MCF 10A (cell line): ENCODE measurements around the gene HPCAL1. TPM values are rescaled to one million over a fixed set of nuclear protein-coding genes. Genes with fewer than 3 reads are reported as not detected.
A peak's percentile ranks its signal among the peaks of the same experiment; 100 is the strongest.

Experiments used
- BruUV-seq: library from RNA; stranded (reverse); fragments of 400-500 nt; replicated peaks from 2 replicates; lab custom pipeline; 2021; lab: Mats Ljungman, UMichigan
- CTCF ChIA-PET: fragments of 300-600 bp; sonication (Branson Sonifier 250); formaldehyde crosslinking; extraction: SDS; loops from one replicate; lab custom pipeline; 2021; ENCODE audit warnings: antibody characterized with exemption, inconsistent platforms; lab: Yijun Ruan, JAX
- POLR2A ChIA-PET: fragments of 300-600, 350-650 bp; sonication (Branson Sonifier 250); formaldehyde crosslinking; extraction: SDS; loops from one replicate; lab custom pipeline; 2020; ENCODE audit warnings: antibody characterized with exemption, inconsistent platforms; lab: Yijun Ruan, JAX
- DNase-seq: peaks from one replicate; pipeline ENCODE4 v3.0.0-alpha.2; 2018; ENCODE audit not compliant: unreplicated experiment
- H3K27ac Mint-ChIP-seq: one replicate; pipeline ENCODE4 v1.8.0; 2022; ENCODE audit warnings: mild to moderate bottlenecking, low read depth, mixed read lengths; ENCODE audit not compliant: unreplicated experiment
- H3K27me3 Mint-ChIP-seq: one replicate; pipeline ENCODE4 v1.8.0; 2022; ENCODE audit warnings: mixed read lengths; ENCODE audit not compliant: insufficient read depth, unreplicated experiment
- H3K36me3 Mint-ChIP-seq: one replicate; pipeline ENCODE4 v1.8.0; 2022; ENCODE audit warnings: mild to moderate bottlenecking, moderate library complexity, mixed read lengths; ENCODE audit not compliant: insufficient read depth, unreplicated experiment
- H3K4me1 Mint-ChIP-seq: one replicate; pipeline ENCODE4 v1.8.0; 2022; ENCODE audit warnings: mixed read lengths; ENCODE audit not compliant: insufficient read depth, unreplicated experiment
- H3K4me3 Mint-ChIP-seq: one replicate; pipeline ENCODE4 v1.8.0; 2022; ENCODE audit warnings: mild to moderate bottlenecking, moderate library complexity, mixed read lengths; ENCODE audit not compliant: unreplicated experiment
- H3K9me3 Mint-ChIP-seq: one replicate; pipeline ENCODE4 v1.8.0; 2022; ENCODE audit warnings: mixed read lengths; ENCODE audit not compliant: unreplicated experiment
- intact Hi-C: fragments of 100-400 bp; cut with micrococcal nuclease; formaldehyde crosslinking; loops from 2 replicates; pipeline ENCODE4 v1.14.1; 2022
- total RNA-seq: library from RNA; stranded (reverse); gene quantifications from 2 replicates; pipeline ENCODE4 v1.2.3, GENCODE V29; 2022
- TF ChIP-seq, protein P1 (sequence below): fragments of 200-600 bp; IDR thresholded peaks from one replicate; pipeline ENCODE4 v1.8.0; 2022; ENCODE audit warnings: antibody characterized with exemption, mild to moderate bottlenecking; ENCODE audit not compliant: unreplicated experiment

The HPCAL1 gene
- total RNA-seq, 1 experiment from 2014 or later = 144 TPM

DNA sequence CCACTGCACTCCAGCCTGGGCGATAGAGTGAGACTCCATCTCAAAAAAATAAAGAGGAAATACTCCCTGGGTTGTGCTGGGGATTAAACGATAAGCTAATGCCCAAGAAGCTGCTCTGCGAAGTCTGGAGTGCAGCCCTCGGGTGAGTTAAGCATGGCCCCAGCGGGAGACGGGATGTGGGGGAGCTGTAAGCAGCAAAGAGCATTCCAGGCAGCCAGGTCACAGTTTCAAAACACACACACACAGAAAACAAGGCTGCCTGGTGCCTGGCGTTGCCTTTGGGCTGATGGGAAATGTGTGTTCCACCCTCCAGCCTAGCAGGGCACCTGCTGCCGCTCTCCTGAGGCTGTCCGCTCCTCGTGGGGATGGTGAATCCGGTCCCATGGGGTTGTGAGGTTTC is 121.3 kb downstream of the HPCAL1 start:
- Mint-ChIP-seq H3K27ac (no peak overlapping the region), H3K36me3 (peaks cover 51% of the 10 kb centered on the region), H3K27me3 (no peaks in the 10 kb centered on the region), H3K9me3 (no peaks in the 10 kb centered on the region), H3K4me3 (no peak overlapping the region), H3K4me1 (no peaks in the 10 kb centered on the region)
- intact Hi-C loops = no loop called here
- ChIA-PET CTCF (interaction anchor here (1.1 to 3.6 kb wide), 4 partner anchors 10 to 299 kb away, joined by 5 to 19 read pairs (median 6); no protein-coding TSS in a partner anchor), POLR2A (no interaction called here)
- no TSS peak for BruUV-seq
- TF ChIP-seq, protein P1, sequence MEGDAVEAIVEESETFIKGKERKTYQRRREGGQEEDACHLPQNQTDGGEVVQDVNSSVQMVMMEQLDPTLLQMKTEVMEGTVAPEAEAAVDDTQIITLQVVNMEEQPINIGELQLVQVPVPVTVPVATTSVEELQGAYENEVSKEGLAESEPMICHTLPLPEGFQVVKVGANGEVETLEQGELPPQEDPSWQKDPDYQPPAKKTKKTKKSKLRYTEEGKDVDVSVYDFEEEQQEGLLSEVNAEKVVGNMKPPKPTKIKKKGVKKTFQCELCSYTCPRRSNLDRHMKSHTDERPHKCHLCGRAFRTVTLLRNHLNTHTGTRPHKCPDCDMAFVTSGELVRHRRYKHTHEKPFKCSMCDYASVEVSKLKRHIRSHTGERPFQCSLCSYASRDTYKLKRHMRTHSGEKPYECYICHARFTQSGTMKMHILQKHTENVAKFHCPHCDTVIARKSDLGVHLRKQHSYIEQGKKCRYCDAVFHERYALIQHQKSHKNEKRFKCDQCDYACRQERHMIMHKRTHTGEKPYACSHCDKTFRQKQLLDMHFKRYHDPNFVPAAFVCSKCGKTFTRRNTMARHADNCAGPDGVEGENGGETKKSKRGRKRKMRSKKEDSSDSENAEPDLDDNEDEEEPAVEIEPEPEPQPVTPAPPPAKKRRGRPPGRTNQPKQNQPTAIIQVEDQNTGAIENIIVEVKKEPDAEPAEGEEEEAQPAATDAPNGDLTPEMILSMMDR = no peak
- DNase-seq = no peak

DNA sequence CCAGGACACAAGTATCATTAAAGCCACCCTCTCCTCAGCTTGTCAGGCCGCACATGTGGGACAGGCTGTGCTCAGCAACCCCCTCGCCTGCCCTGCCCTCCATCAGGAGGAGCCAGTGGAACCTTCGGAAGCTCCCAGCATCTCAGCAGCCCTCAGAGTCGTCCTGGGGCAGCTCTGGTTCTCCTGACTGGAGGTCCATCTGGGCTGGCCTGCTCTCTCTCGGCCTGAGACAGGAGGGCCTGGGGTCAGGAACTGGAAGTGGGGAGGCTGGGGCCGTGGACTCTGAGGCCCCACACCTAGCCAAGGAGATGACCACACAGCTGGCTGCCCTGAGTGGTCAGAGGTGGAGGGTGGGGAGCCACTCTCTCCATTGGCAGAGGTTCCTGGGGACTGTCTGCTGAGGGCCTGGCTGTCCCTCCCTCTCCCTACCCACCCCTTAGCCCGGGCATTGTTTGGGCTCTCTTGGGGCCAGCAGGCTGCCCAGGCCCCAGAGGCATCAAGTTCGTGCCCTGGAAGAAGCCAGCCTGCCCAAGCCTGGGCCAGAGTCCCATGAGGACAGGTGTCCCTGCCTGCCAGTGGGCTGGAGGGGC is 122.3 kb downstream of the HPCAL1 start:
- Mint-ChIP-seq H3K36me3 (peaks cover 43% of the 10 kb centered on the region), H3K4me3 (no peak overlapping the region), H3K27ac (no peak overlapping the region), H3K27me3 (no peaks in the 10 kb centered on the region), H3K9me3 (no peaks in the 10 kb centered on the region), H3K4me1 (no peaks in the 10 kb centered on the region)
- BruUV-seq = no TSS peak
- CTCF ChIA-PET = interaction anchor here (1.0 to 3.6 kb wide), 6 partner anchors 9 to 352 kb away, joined by 3 to 19 read pairs (median 6); no protein-coding TSS in a partner anchor
- TF ChIP-seq, protein P1 = no peak
- intact Hi-C loops = no loop called here
- no peak for DNase-seq
- POLR2A ChIA-PET = no interaction called here

DNA sequence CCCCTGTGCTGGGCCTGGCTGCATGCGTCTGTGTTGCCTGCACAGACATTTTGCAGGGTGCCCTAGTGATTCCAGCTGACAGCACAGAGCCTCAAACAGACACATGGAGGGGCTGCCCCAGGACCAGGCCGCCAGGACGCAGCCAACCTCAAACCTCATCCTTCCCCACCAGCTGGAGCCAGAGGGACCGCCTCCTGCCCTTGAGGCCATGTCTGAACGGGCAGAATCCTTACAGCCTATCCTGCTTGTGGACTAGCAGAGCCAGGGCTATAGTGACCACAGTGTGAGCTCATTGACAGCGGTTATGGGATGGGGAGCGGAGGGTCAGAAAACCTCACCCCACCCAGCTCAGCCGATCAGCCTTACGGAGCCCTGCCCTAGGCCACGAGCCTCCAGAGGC is 123.0 kb downstream of the HPCAL1 start:
- intact Hi-C loops = no loop called here
- DNase-seq = no peak
- POLR2A ChIA-PET = no interaction called here
- no TSS peak for BruUV-seq
- CTCF ChIA-PET = interaction anchor here (1.0 to 3.6 kb wide), 4 partner anchors 9 to 353 kb away, joined by 3 to 19 read pairs (median 10); no protein-coding TSS in a partner anchor
- TF ChIP-seq, protein P1 = no peak
- Mint-ChIP-seq H3K27me3 (no peaks in the 10 kb centered on the region), H3K4me1 (no peaks in the 10 kb centered on the region), H3K36me3 (peaks cover 36% of the 10 kb centered on the region), H3K9me3 (no peaks in the 10 kb centered on the region), H3K4me3 (no peak overlapping the region), H3K27ac (no peak overlapping the region)

DNA sequence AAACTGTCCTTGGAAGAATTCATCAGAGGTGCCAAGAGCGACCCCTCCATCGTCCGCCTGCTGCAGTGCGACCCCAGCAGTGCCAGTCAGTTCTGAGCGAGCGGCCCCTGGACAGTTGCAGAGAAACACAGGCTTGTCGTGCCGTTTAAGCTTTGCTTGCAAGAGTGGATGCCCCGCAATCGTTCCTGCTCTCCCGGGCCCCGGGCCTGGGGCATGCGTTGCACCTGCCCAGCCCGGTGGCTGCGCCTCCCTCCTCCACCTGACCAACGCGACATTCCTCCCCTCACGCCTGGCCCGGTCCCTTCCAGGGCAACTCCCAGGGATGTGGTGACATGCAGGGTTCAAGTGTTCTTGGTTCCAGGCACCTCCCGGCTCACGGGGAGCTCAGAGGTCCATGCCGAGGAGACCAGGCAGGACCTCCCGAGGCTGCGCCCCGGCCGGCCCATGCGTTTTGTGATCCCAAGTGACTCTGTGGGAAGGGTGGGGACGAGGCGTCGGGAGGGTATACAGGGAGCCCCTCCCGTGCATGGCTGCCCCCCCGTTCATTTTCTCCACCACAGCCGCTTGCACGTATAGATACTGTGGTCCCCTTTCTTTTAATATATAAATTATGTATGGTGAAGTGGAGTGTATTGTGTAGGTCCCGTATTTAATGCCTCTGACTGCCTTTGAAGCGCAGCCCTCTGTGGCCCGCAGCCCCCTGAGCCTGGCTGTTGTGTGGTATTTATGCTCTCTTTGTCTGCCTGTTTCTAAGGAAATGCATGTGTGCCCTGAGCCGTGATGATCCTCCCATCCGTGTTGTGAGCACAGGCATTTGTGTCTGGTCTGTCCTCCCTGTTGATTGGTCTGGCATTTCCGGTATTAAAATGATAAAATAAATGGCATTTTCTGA is 124.3 kb downstream of the HPCAL1 start:
- intact Hi-C loops = no loop called here
- ChIA-PET CTCF (interaction anchor here (0.6 to 3.6 kb wide), 4 partner anchors 8 to 354 kb away, joined by 3 to 19 read pairs (median 10); no protein-coding TSS in a partner anchor), POLR2A (no interaction called here)
- H3K27ac Mint-ChIP-seq = no peak overlapping the region
- no peaks in the 10 kb centered on the region for H3K27me3 Mint-ChIP-seq
- TF ChIP-seq, protein P1 = no peak
- H3K36me3 Mint-ChIP-seq = peaks cover 24% of the 10 kb centered on the region
- TSS peak; percentile 92 for BruUV-seq
- H3K4me3 Mint-ChIP-seq = no peak overlapping the region
- no peaks in the 10 kb centered on the region for H3K9me3 Mint-ChIP-seq
- DNase-seq = no peak
- H3K4me1 Mint-ChIP-seq = no peaks in the 10 kb centered on the region
